ENCODE data around the gene PDGFD. TPM values are rescaled to one million over a fixed set of nuclear protein-coding genes. Genes with fewer than 3 reads are reported as not detected.

The PDGFD gene
- polyA plus RNA-seq, 1 donor (not counting 4 experiments of a cell fraction or from before 2014, with no cell fraction given): 0.28 TPM

DNA sequence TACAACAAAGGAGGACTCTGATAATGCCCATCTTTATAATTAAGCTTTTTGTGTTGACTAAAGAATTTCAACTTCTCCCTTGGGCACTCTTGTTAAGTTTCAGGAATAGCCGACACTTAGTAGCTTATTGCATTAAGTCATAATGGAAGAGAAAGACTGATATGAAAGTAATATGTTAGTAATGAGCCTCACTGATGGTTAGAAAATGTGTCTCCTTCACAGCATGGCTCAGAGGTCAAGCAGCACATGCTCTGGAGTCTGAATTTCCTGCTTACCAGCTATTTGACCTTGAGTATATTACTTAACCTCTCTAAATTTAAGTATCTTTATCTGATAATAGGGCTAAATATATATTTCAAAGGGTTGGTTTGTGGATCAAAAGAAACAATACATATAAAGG is 39.0 kb downstream of the PDGFD start:
- no peaks in the 10 kb centered on the region for H3K4me1 ChIP-seq (ENCODE audit: control insufficient read depth, extremely low read depth, insufficient read depth, low read length)
- no peak overlapping the region for H3K4me3 ChIP-seq (ENCODE audit: control insufficient read depth in 2 of 3, extremely low read depth in 1 of 3, insufficient read depth in 2 of 3, low read depth in 1 of 3, low read length in 3 of 3)
- H3K27me3 ChIP-seq (ENCODE audit: control insufficient read depth, extremely low read depth, insufficient read depth, low read length): no peaks in the 10 kb centered on the region
- no peak overlapping the region for H3K9ac ChIP-seq (ENCODE audit: control insufficient read depth, extremely low read depth, insufficient read depth, low read length)
- dilution Hi-C loops (cut with MboI; ENCODE audit: extremely low pct_ligation_motif_present, low sequenced_read_pairs): no loop called here
- H2AFZ ChIP-seq (ENCODE audit: control insufficient read depth, low read length): no peak overlapping the region
- H3K9me1 ChIP-seq (ENCODE audit: control insufficient read depth, extremely low read depth, insufficient read depth, low read length): no peaks in the 10 kb centered on the region
- no peaks in the 10 kb centered on the region for H4K20me1 ChIP-seq (ENCODE audit: control insufficient read depth, extremely low read depth, insufficient read depth, low read length)
- no peak for TF ChIP-seq EZH2 (IDR thresholded peaks at IDR 0.05; ENCODE audit: low read length)
- TF ChIP-seq, protein P1, sequence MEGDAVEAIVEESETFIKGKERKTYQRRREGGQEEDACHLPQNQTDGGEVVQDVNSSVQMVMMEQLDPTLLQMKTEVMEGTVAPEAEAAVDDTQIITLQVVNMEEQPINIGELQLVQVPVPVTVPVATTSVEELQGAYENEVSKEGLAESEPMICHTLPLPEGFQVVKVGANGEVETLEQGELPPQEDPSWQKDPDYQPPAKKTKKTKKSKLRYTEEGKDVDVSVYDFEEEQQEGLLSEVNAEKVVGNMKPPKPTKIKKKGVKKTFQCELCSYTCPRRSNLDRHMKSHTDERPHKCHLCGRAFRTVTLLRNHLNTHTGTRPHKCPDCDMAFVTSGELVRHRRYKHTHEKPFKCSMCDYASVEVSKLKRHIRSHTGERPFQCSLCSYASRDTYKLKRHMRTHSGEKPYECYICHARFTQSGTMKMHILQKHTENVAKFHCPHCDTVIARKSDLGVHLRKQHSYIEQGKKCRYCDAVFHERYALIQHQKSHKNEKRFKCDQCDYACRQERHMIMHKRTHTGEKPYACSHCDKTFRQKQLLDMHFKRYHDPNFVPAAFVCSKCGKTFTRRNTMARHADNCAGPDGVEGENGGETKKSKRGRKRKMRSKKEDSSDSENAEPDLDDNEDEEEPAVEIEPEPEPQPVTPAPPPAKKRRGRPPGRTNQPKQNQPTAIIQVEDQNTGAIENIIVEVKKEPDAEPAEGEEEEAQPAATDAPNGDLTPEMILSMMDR (optimal IDR thresholded peaks at IDR 0.05 in 1 of 3, IDR thresholded peaks at IDR 0.05 in 1 of 3, conservative IDR thresholded peaks at IDR 0.05 in 1 of 3; ENCODE audit: extremely low read depth in 1 of 3, insufficient read depth in 2 of 3, low read length in 3 of 3): no peak
- DNase-seq (ENCODE audit: low read depth, low spot score) (no peak), FAIRE-seq (no peak)
- no peak overlapping the region for H3K4me2 ChIP-seq (ENCODE audit: control insufficient read depth, extremely low read depth, insufficient read depth, low read depth, low read length)
- no peaks in the 10 kb centered on the region for H3K79me2 ChIP-seq (ENCODE audit: control insufficient read depth, insufficient read depth, low read length)
- no peak overlapping the region for H3K27ac ChIP-seq (ENCODE audit: control insufficient read depth, insufficient read depth, low read length)
- H3K9me3 ChIP-seq (ENCODE audit: control insufficient read depth, low read depth, low read length): no peaks in the 10 kb centered on the region
- no peaks in the 10 kb centered on the region for H3K36me3 ChIP-seq (ENCODE audit: control insufficient read depth in 2 of 2, extremely low read depth in 1 of 2, insufficient read depth in 2 of 2, low read length in 2 of 2)

DNA sequence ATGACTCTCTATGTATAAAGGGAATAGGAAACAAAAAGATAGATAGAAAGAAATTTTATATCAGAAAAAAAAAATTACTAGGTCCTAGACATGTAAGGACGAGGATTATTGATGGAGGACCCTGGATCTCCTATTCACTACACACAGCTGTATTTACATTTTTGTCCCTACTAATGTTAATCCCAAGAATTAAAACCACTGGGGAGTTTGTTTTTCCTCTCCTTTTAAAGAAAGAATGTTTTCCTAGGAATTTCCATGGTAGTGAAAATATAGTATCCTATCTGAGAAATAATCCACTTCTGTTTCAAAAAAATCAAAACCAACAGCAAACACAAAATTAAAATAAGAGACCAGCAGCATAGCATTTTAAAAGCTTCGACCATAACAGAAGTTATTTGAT is 41.1 kb downstream of the PDGFD start:
- H3K4me3 ChIP-seq (ENCODE audit: control insufficient read depth in 2 of 3, extremely low read depth in 1 of 3, insufficient read depth in 2 of 3, low read depth in 1 of 3, low read length in 3 of 3): no peak overlapping the region
- dilution Hi-C loops (cut with MboI; ENCODE audit: extremely low pct_ligation_motif_present, low sequenced_read_pairs): no loop called here
- H4K20me1 ChIP-seq (ENCODE audit: control insufficient read depth, extremely low read depth, insufficient read depth, low read length): no peaks in the 10 kb centered on the region
- H3K9me1 ChIP-seq (ENCODE audit: control insufficient read depth, extremely low read depth, insufficient read depth, low read length): no peaks in the 10 kb centered on the region
- no peak overlapping the region for H3K9ac ChIP-seq (ENCODE audit: control insufficient read depth, extremely low read depth, insufficient read depth, low read length)
- no peak overlapping the region for H3K27ac ChIP-seq (ENCODE audit: control insufficient read depth, insufficient read depth, low read length)
- no peaks in the 10 kb centered on the region for H3K79me2 ChIP-seq (ENCODE audit: control insufficient read depth, insufficient read depth, low read length)
- no peaks in the 10 kb centered on the region for H3K36me3 ChIP-seq (ENCODE audit: control insufficient read depth in 2 of 2, extremely low read depth in 1 of 2, insufficient read depth in 2 of 2, low read length in 2 of 2)
- no peaks in the 10 kb centered on the region for H3K27me3 ChIP-seq (ENCODE audit: control insufficient read depth, extremely low read depth, insufficient read depth, low read length)
- no peaks in the 10 kb centered on the region for H3K9me3 ChIP-seq (ENCODE audit: control insufficient read depth, low read depth, low read length)
- H3K4me1 ChIP-seq (ENCODE audit: control insufficient read depth, extremely low read depth, insufficient read depth, low read length): no peaks in the 10 kb centered on the region
- no peak overlapping the region for H2AFZ ChIP-seq (ENCODE audit: control insufficient read depth, low read length)
- no peak for FAIRE-seq
- TF ChIP-seq EZH2 (IDR thresholded peaks at IDR 0.05; ENCODE audit: low read length): no peak
- TF ChIP-seq, protein P1 (optimal IDR thresholded peaks at IDR 0.05 in 1 of 3, IDR thresholded peaks at IDR 0.05 in 1 of 3, conservative IDR thresholded peaks at IDR 0.05 in 1 of 3; ENCODE audit: extremely low read depth in 1 of 3, insufficient read depth in 2 of 3, low read length in 3 of 3): no peak
- no peak for DNase-seq (ENCODE audit: low read depth, low spot score)
- no peak overlapping the region for H3K4me2 ChIP-seq (ENCODE audit: control insufficient read depth, extremely low read depth, insufficient read depth, low read depth, low read length)
